Measurements from ENCODE around the gene HYKK. TPM values are rescaled to one million over a fixed set of nuclear protein-coding genes. Genes with fewer than 3 reads are reported as not detected.

The HYKK gene
- total and polyA plus RNA-seq, 10 of the 15 experiments (the other 5 are each of a cell fraction or from before 2014, with no cell fraction given): 0.15 to 0.98 (median 0.49) TPM

Other genes with a start within 250 kb of the HYKK start
Only the 7 nearest of the 8 such genes appear.
- gene SKIC8, start 208.0 kb upstream of the HYKK start, total RNA-seq (2014; rRNA removed): 106 and 118 TPM in 2 replicates
- 117 and 122 TPM in 2 replicates for gene SKIC8, start 208.0 kb upstream of the HYKK start, total RNA-seq (2014; rRNA removed; fragmentation: Illumina TruSeq; extraction: Trizol)
- 57.0 and 60.0 TPM in 2 replicates for gene SKIC8, start 208.0 kb upstream of the HYKK start, total RNA-seq (2021)
- gene SKIC8, start 208.0 kb upstream of the HYKK start, polyA plus RNA-seq (2011; rRNA removed): 135 and 155 TPM in 2 replicates
- gene SKIC8, start 208.0 kb upstream of the HYKK start, polyA plus RNA-seq (2014; fragmentation: Illumina TruSeq; extraction: Trizol): 95.7 and 120 TPM in 2 replicates
- gene SKIC8, start 208.0 kb upstream of the HYKK start, polyA plus RNA-seq (2014; fragmentation: Nextera tagmentation; extraction: Ambion mirVana): 100 to 1,000 TPM; 214 to 288 TPM
- 91.1 and 97.2 TPM in 2 replicates for gene SKIC8, start 208.0 kb upstream of the HYKK start, polyA plus RNA-seq (2014; rRNA removed)
- gene SKIC8, start 208.0 kb upstream of the HYKK start, polyA plus RNA-seq (2016; fragmentation: Nextera tagmentation; extraction: Ambion mirVana): 100 to 1,000 TPM; 174 to 189 TPM
- not detected in 2 replicates for gene CRABP1, start 167.2 kb upstream of the HYKK start, total RNA-seq (2014; rRNA removed)
- not detected in 2 replicates for gene CRABP1, start 167.2 kb upstream of the HYKK start, total RNA-seq (2014; rRNA removed; fragmentation: Illumina TruSeq; extraction: Trizol)
- gene CRABP1, start 167.2 kb upstream of the HYKK start, total RNA-seq (2021): 0.37 and 0.41 TPM in 2 replicates
- not detected in 2 replicates for gene CRABP1, start 167.2 kb upstream of the HYKK start, polyA plus RNA-seq (2011; rRNA removed)
- not detected in 2 replicates for gene CRABP1, start 167.2 kb upstream of the HYKK start, polyA plus RNA-seq (2014; fragmentation: Illumina TruSeq; extraction: Trizol)
- gene CRABP1, start 167.2 kb upstream of the HYKK start, polyA plus RNA-seq (2014; fragmentation: Nextera tagmentation; extraction: Ambion mirVana): not detected
- not detected in 2 replicates for gene CRABP1, start 167.2 kb upstream of the HYKK start, polyA plus RNA-seq (2014; rRNA removed)
- under 1 TPM in 1 of 2 experiments, not detected in 1; 0.21 TPM for gene CRABP1, start 167.2 kb upstream of the HYKK start, polyA plus RNA-seq (2016; fragmentation: Nextera tagmentation; extraction: Ambion mirVana)
- 22.8 and 23.0 TPM in 2 replicates for gene IREB2, start 69.4 kb upstream of the HYKK start, total RNA-seq (2014; rRNA removed)
- 25.8 and 30.0 TPM in 2 replicates for gene IREB2, start 69.4 kb upstream of the HYKK start, total RNA-seq (2014; rRNA removed; fragmentation: Illumina TruSeq; extraction: Trizol)
- 51.3 and 52.4 TPM in 2 replicates for gene IREB2, start 69.4 kb upstream of the HYKK start, total RNA-seq (2021)
- gene IREB2, start 69.4 kb upstream of the HYKK start, polyA plus RNA-seq (2011; rRNA removed): 35.7 and 49.6 TPM in 2 replicates
- 34.9 and 48.1 TPM in 2 replicates for gene IREB2, start 69.4 kb upstream of the HYKK start, polyA plus RNA-seq (2014; fragmentation: Illumina TruSeq; extraction: Trizol)
- gene IREB2, start 69.4 kb upstream of the HYKK start, polyA plus RNA-seq (2014; fragmentation: Nextera tagmentation; extraction: Ambion mirVana): 10 to 100 TPM; 13.0 to 13.9 TPM
- gene IREB2, start 69.4 kb upstream of the HYKK start, polyA plus RNA-seq (2014; rRNA removed): 21.9 and 23.1 TPM in 2 replicates
- 10 to 100 TPM; 21.9 to 25.8 TPM for gene IREB2, start 69.4 kb upstream of the HYKK start, polyA plus RNA-seq (2016; fragmentation: Nextera tagmentation; extraction: Ambion mirVana)
- gene PSMA4, start 32.9 kb downstream of the HYKK start, total RNA-seq (2014; rRNA removed): 210 and 266 TPM in 2 replicates
- gene PSMA4, start 32.9 kb downstream of the HYKK start, total RNA-seq (2014; rRNA removed; fragmentation: Illumina TruSeq; extraction: Trizol): 388 and 393 TPM in 2 replicates
- gene PSMA4, start 32.9 kb downstream of the HYKK start, total RNA-seq (2021): 264 and 268 TPM in 2 replicates
- gene PSMA4, start 32.9 kb downstream of the HYKK start, polyA plus RNA-seq (2011; rRNA removed): 560 and 713 TPM in 2 replicates
- gene PSMA4, start 32.9 kb downstream of the HYKK start, polyA plus RNA-seq (2014; fragmentation: Illumina TruSeq; extraction: Trizol): 562 and 695 TPM in 2 replicates
- gene PSMA4, start 32.9 kb downstream of the HYKK start, polyA plus RNA-seq (2014; fragmentation: Nextera tagmentation; extraction: Ambion mirVana): 1,000 to 10,000 TPM; 1,117 to 1,221 TPM
- 277 and 369 TPM in 2 replicates for gene PSMA4, start 32.9 kb downstream of the HYKK start, polyA plus RNA-seq (2014; rRNA removed)
- gene PSMA4, start 32.9 kb downstream of the HYKK start, polyA plus RNA-seq (2016; fragmentation: Nextera tagmentation; extraction: Ambion mirVana): 100 to 1,000 TPM; 533 to 563 TPM
- gene CHRNA5, start 57.9 kb downstream of the HYKK start, total RNA-seq (2014; rRNA removed): 9.6 and 14.7 TPM in 2 replicates
- gene CHRNA5, start 57.9 kb downstream of the HYKK start, total RNA-seq (2014; rRNA removed; fragmentation: Illumina TruSeq; extraction: Trizol): 14.7 and 16.4 TPM in 2 replicates
- gene CHRNA5, start 57.9 kb downstream of the HYKK start, total RNA-seq (2021): 14.3 and 14.8 TPM in 2 replicates
- gene CHRNA5, start 57.9 kb downstream of the HYKK start, polyA plus RNA-seq (2011; rRNA removed): 16.4 and 25.1 TPM in 2 replicates
- 15.1 and 20.1 TPM in 2 replicates for gene CHRNA5, start 57.9 kb downstream of the HYKK start, polyA plus RNA-seq (2014; fragmentation: Illumina TruSeq; extraction: Trizol)
- 1 to 10 TPM; 2.6 to 6.1 TPM for gene CHRNA5, start 57.9 kb downstream of the HYKK start, polyA plus RNA-seq (2014; fragmentation: Nextera tagmentation; extraction: Ambion mirVana)
- 8.4 and 10.6 TPM in 2 replicates for gene CHRNA5, start 57.9 kb downstream of the HYKK start, polyA plus RNA-seq (2014; rRNA removed)
- gene CHRNA5, start 57.9 kb downstream of the HYKK start, polyA plus RNA-seq (2016; fragmentation: Nextera tagmentation; extraction: Ambion mirVana): 10 to 100 TPM in 1 of 2 experiments, under 1 TPM in 1; 0.74 to 21.4 TPM
- gene CHRNA3, start 113.4 kb downstream of the HYKK start, total RNA-seq (2014; rRNA removed): not detected in 2 replicates
- gene CHRNA3, start 113.4 kb downstream of the HYKK start, total RNA-seq (2014; rRNA removed; fragmentation: Illumina TruSeq; extraction: Trizol): not detected in 2 replicates
- not detected in 2 replicates for gene CHRNA3, start 113.4 kb downstream of the HYKK start, total RNA-seq (2021)
- gene CHRNA3, start 113.4 kb downstream of the HYKK start, polyA plus RNA-seq (2011; rRNA removed): not detected in 2 replicates
- not detected in 2 replicates for gene CHRNA3, start 113.4 kb downstream of the HYKK start, polyA plus RNA-seq (2014; fragmentation: Illumina TruSeq; extraction: Trizol)
- gene CHRNA3, start 113.4 kb downstream of the HYKK start, polyA plus RNA-seq (2014; fragmentation: Nextera tagmentation; extraction: Ambion mirVana): under 1 TPM; 0.06 to 0.09 TPM
- not detected in 2 replicates for gene CHRNA3, start 113.4 kb downstream of the HYKK start, polyA plus RNA-seq (2014; rRNA removed)
- under 1 TPM in 1 of 2 experiments, not detected in 1; 0.19 TPM for gene CHRNA3, start 113.4 kb downstream of the HYKK start, polyA plus RNA-seq (2016; fragmentation: Nextera tagmentation; extraction: Ambion mirVana)
- gene CHRNB4, start 133.6 kb downstream of the HYKK start, total RNA-seq (2014; rRNA removed): not detected in 2 replicates
- gene CHRNB4, start 133.6 kb downstream of the HYKK start, total RNA-seq (2014; rRNA removed; fragmentation: Illumina TruSeq; extraction: Trizol): not detected in 2 replicates
- gene CHRNB4, start 133.6 kb downstream of the HYKK start, total RNA-seq (2021): not detected in 2 replicates
- 0.10 TPM in 1 of 2 replicates, not detected in the other for gene CHRNB4, start 133.6 kb downstream of the HYKK start, polyA plus RNA-seq (2011; rRNA removed)
- gene CHRNB4, start 133.6 kb downstream of the HYKK start, polyA plus RNA-seq (2014; fragmentation: Illumina TruSeq; extraction: Trizol): not detected in 2 replicates
- not detected for gene CHRNB4, start 133.6 kb downstream of the HYKK start, polyA plus RNA-seq (2014; fragmentation: Nextera tagmentation; extraction: Ambion mirVana)
- not detected in 2 replicates for gene CHRNB4, start 133.6 kb downstream of the HYKK start, polyA plus RNA-seq (2014; rRNA removed)
- gene CHRNB4, start 133.6 kb downstream of the HYKK start, polyA plus RNA-seq (2016; fragmentation: Nextera tagmentation; extraction: Ambion mirVana): not detected

Measured in GM12878 (cell line).